HG02678 (cell line): ENCODE results near the gene RNF121.

ENCODE experiments used
- ATAC-seq: cut with Tn5 transposase; IDR thresholded peaks from one replicate; pipeline ENCODE4 v1.9.1; 2021; ENCODE audit warnings: mild to moderate bottlenecking, moderate library complexity; ENCODE audit not compliant: unreplicated experiment

Gene RNF121

GRCh38 chr11:72003776-72004171, 74.9 kb downstream of the RNF121 start:
- no peak for ATAC-seq

- no peak for ATAC-seq
These were observed 75.9 kb downstream of the RNF121 start for GRCh38 chr11:72004515-72005346.

- ATAC-seq, result no peak
These were observed 76.8 kb downstream of the RNF121 start for GRCh38 chr11:72005347-72006260.

GRCh38 chr11:72006309-72007088, 77.7 kb downstream of the RNF121 start:
- ATAC-seq, result no peak

- ATAC-seq, result no peak
These were observed 78.2 kb downstream of the RNF121 start for GRCh38 chr11:72007089-72007476.

- ATAC-seq, result no peak
These were observed 78.7 kb downstream of the RNF121 start for GRCh38 chr11:72007587-72007986.

GRCh38 chr11:72008728-72009127, 79.9 kb downstream of the RNF121 start:
- no peak for ATAC-seq

- ATAC-seq, result no peak
These were observed 80.3 kb downstream of the RNF121 start for GRCh38 chr11:72009156-72009555.

GRCh38 chr11:72010529-72011233, 81.8 kb downstream of the RNF121 start:
- no peak for ATAC-seq

- ATAC-seq, result no peak
These were observed 83.3 kb downstream of the RNF121 start for GRCh38 chr11:72012091-72012630.

GRCh38 chr11:72012897-72013721, 84.3 kb downstream of the RNF121 start:
- ATAC-seq, result no peak

- ATAC-seq, result no peak
These were observed 85.2 kb downstream of the RNF121 start for GRCh38 chr11:72013765-72014711.

GRCh38 chr11:72014761-72015320, 86.0 kb downstream of the RNF121 start:
- ATAC-seq, result no peak

- ATAC-seq, result no peak
These were observed 86.7 kb downstream of the RNF121 start for GRCh38 chr11:72015511-72016061.

GRCh38 chr11:72018171-72018570, 89.3 kb downstream of the RNF121 start:
- ATAC-seq, result no peak

GRCh38 chr11:72023335-72023734, 94.5 kb downstream of the RNF121 start:
- ATAC-seq, result no peak

- ATAC-seq, result no peak
These were observed 95.4 kb downstream of the RNF121 start for GRCh38 chr11:72024069-72024754.
